ENCODE results near the gene GALNT1. TPM values are rescaled to one million over a fixed set of nuclear protein-coding genes. Genes with fewer than 3 reads are reported as not detected.

Gene GALNT1
- total RNA-seq, 2 donors from 2014 or later = 27.0 to 37.2 TPM

DNA sequence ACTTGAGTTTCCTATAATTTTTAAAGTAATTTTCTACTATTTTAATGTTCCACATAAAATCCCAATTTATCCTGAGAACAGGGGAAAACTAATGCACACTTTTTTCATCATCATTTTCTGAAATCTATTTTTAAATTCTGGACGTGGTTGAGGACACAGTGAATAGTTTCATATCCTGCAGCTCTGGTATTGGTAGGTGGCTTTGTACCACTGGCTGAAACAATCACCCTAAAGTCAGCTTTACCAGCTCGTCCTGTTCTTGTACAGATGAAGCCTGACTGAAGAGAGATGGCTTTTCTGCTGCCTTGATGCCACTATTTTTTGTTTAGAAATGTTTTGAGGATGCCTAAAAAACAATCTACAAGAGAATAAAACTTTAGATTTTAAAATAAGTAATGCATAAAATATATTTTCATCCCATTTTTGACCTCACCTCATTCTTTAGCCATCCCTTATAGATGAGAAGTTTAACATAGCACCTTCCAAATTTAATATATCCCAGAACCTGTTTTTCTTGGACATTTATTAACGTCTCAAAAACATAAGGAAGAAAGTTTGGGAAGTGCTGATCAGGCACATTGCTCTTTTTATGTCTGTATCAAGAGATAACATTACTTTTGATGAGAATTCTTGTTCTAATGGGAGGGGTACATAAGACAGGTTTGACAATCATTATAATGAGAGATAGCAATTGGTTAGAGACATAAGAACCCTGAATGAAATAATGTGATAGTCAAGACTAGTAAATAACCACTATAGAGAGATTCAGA is 80.9 kb downstream of the GALNT1 start:
- no peaks in the 10 kb centered on the region for H3K27me3 ChIP-seq
- no peak overlapping the region for H3K4me3 ChIP-seq
- intact Hi-C loops (cut with DNase I) = no loop called here
- no peaks in the 10 kb centered on the region for H3K4me1 ChIP-seq
- no peak overlapping the region for H3K27ac ChIP-seq
- DNase-seq (no peak), ATAC-seq (no peak)
- H3K36me3 ChIP-seq (replicated peaks in 1 of 2; ENCODE audit: insufficient read depth in 1 of 2, low read depth in 2 of 2) = no peaks in the 10 kb centered on the region
- no peak for TF ChIP-seq POLR2A (IDR thresholded peaks at IDR 0.05)
- H3K9me3 ChIP-seq = no peaks in the 10 kb centered on the region
- 70 to 81% methylated on average over 3 of the region's 3 CpGs for WGBS, 2 donors

DNA sequence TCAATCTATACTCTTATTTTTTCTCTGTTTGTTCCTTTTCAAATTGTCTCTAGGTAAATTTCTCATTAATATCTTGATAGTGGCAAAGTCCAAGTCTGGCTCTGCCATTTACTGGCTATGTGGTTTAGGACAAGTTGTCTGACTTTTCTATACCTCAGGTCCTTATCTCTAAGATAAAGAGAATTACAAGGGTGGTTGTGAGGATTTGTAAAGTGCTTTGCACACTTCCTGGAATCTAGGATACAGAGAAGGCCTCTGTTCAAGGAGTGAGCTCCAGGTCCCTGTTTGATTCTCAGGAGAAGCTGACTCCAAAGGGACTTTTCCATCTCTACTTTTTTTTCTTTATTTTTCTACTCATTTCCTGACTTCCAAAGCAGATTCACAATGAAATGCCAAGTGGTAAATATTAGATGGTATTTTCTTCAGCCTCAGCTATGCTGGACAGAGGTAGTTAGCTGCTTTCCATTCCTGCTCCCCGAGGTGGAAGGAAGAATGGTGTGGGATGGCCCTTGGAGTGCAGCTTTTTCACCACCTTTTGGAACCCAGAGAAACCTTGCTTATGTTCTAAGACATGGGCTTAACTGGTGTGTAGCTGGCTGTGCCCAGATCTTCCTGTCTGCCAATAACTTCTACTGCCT is 90.5 kb downstream of the GALNT1 start:
- Histone ChIP-seq H3K36me3 (replicated peaks in 1 of 2; ENCODE audit: insufficient read depth in 1 of 2, low read depth in 2 of 2) (no peaks in the 10 kb centered on the region), H3K9me3 (no peaks in the 10 kb centered on the region), H3K4me1 (no peaks in the 10 kb centered on the region), H3K27ac (no peak overlapping the region), H3K27me3 (no peaks in the 10 kb centered on the region), H3K4me3 (no peak overlapping the region)
- TF ChIP-seq POLR2A (IDR thresholded peaks at IDR 0.05) = no peak
- TF ChIP-seq, protein P1, sequence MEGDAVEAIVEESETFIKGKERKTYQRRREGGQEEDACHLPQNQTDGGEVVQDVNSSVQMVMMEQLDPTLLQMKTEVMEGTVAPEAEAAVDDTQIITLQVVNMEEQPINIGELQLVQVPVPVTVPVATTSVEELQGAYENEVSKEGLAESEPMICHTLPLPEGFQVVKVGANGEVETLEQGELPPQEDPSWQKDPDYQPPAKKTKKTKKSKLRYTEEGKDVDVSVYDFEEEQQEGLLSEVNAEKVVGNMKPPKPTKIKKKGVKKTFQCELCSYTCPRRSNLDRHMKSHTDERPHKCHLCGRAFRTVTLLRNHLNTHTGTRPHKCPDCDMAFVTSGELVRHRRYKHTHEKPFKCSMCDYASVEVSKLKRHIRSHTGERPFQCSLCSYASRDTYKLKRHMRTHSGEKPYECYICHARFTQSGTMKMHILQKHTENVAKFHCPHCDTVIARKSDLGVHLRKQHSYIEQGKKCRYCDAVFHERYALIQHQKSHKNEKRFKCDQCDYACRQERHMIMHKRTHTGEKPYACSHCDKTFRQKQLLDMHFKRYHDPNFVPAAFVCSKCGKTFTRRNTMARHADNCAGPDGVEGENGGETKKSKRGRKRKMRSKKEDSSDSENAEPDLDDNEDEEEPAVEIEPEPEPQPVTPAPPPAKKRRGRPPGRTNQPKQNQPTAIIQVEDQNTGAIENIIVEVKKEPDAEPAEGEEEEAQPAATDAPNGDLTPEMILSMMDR (IDR thresholded peaks at IDR 0.05) = no peak
- DNase-seq (no peak), ATAC-seq (no peak)
- 75 to 77% methylated on average over 1 of the region's 1 CpG for WGBS, 2 donors
- intact Hi-C loops (cut with DNase I) = no loop called here

DNA sequence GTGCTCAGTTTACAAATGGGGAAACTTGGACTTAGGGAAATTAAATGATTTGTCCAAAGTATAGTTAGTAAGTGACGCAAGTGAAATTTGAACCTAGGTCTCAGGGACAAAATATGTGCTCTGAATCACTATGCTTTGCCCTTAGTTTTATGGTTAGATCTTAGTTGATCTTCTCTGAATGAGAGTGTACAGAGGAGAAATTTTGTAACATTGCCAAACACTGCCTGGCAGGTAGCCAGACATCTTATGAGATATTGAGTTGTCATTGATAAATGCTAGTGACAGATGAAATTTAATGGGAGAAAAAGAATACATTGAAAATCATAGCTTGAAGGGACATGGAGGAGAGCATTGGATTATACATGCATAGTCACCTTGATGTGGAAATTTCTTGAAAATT is 91.4 kb downstream of the GALNT1 start:
- intact Hi-C loops (cut with DNase I) = no loop called here
- no peak for TF ChIP-seq POLR2A (IDR thresholded peaks at IDR 0.05)
- TF ChIP-seq, protein P1 (IDR thresholded peaks at IDR 0.05) = no peak
- Histone ChIP-seq H3K4me3 (no peak overlapping the region), H3K4me1 (no peaks in the 10 kb centered on the region), H3K36me3 (replicated peaks in 1 of 2; ENCODE audit: insufficient read depth in 1 of 2, low read depth in 2 of 2) (no peaks in the 10 kb centered on the region), H3K27me3 (no peaks in the 10 kb centered on the region), H3K9me3 (no peaks in the 10 kb centered on the region), H3K27ac (no peak overlapping the region)
- WGBS, 2 donors = 91 to 97% methylated on average over 1 of the region's 1 CpG
- DNase-seq (no peak), ATAC-seq (no peak)

DNA sequence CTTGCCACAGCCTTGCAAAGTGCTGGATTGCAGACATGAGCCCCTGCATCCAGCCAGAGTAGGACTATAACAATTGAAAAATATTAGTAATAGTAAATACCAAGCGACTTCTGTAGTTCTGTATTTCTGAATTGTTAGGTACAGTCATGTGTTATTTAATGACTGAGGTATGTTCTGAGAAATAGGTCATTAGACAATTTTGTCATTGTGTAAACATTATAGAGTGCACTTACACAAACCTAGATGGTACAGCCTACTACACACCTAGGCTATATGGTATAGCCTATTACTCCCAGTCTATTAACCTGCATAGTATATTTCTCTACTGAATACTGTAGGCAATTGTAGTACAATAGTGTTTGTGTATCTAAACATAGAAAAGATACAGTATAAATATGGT is 92.1 kb downstream of the GALNT1 start:
- no peaks in the 10 kb centered on the region for H3K36me3 ChIP-seq (replicated peaks in 1 of 2; ENCODE audit: insufficient read depth in 1 of 2, low read depth in 2 of 2)
- 93 to 100% methylated on average over 1 of the region's 1 CpG for WGBS, 2 donors
- intact Hi-C loops (cut with DNase I) = no loop called here
- ATAC-seq = no peak
- no peaks in the 10 kb centered on the region for H3K27me3 ChIP-seq
- H3K9me3 ChIP-seq = no peaks in the 10 kb centered on the region
- no peaks in the 10 kb centered on the region for H3K4me1 ChIP-seq
- DNase-seq = no peak
- no peak overlapping the region for H3K27ac ChIP-seq
- H3K4me3 ChIP-seq = no peak overlapping the region
- TF ChIP-seq, protein P1 (IDR thresholded peaks at IDR 0.05) = no peak

DNA sequence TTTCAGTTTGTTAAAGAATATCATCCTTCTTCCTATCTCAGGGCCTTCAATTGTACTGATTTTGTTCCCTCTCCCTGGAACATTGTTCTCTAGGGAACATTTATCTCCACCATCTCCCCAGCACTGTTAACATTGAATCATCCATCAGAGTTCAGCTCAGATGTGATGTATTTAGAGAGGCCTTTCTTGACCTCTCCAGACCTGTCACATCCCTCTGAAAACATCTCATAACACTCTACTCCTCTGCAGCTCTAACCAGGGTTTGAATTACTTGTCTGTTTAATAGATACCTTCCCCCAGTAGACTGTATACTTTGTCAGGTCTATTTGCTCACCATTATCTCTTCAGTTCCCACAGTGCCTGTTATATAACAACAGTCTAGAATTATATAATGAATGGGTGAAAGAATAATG is 98.6 kb downstream of the GALNT1 start:
- no peaks in the 10 kb centered on the region for H3K36me3 ChIP-seq (replicated peaks in 1 of 2; ENCODE audit: insufficient read depth in 1 of 2, low read depth in 2 of 2)
- ATAC-seq (no peak), DNase-seq (no peak)
- H3K9me3 ChIP-seq = no peaks in the 10 kb centered on the region
- no peaks in the 10 kb centered on the region for H3K27me3 ChIP-seq
- TF ChIP-seq POLR2A (IDR thresholded peaks at IDR 0.05) = no peak
- TF ChIP-seq, protein P1 (IDR thresholded peaks at IDR 0.05) = no peak
- intact Hi-C loops (cut with DNase I) = no loop called here
- H3K4me1 ChIP-seq = peaks cover 6% of the 10 kb centered on the region
- no peak overlapping the region for H3K27ac ChIP-seq
- no peak overlapping the region for H3K4me3 ChIP-seq
